Measurements from ENCODE around the gene VIP.

Gene VIP

DNA sequence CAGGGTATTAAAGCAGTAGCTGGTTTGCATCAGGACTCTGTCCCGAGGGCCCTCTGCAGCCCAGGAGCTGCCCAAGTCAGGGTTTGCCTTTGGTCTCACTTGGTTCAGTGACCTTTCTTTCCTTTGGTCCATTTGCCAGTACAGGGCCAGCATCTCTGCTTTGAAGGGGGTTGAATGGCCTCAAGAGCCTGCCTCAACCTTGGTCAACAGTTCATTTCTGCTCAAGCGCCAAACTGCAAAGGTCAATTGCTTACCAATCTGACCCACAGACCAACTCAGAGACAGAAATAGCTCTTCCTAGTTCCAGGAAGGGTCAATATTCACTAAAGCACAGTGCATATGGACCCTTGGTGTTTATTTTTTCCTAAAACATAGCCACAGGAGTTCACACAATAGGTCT is 19.4 kb downstream of the VIP start:
- Histone ChIP-seq H3F3A (ENCODE audit: insufficient read depth) (no peaks in the 10 kb centered on the region), H3K27me3 (ENCODE audit: low read length) (no peaks in the 10 kb centered on the region), H3K4me3 (ENCODE audit: insufficient read depth, low read length, poor library complexity, severe bottlenecking) (no peak overlapping the region), H3K36me3 (ENCODE audit: low read length) (no peaks in the 10 kb centered on the region), H3K9ac (ENCODE audit: low read length) (no peak overlapping the region), H3K4me2 (ENCODE audit: low read depth, low read length, poor library complexity, severe bottlenecking) (no peak overlapping the region), H3K27ac (ENCODE audit: low read depth, low read length) (no peak overlapping the region), H4K20me1 (ENCODE audit: low read depth, low read length) (no peaks in the 10 kb centered on the region), H3K9me2 (replicated peaks; ENCODE audit: insufficient read depth, low read length) (no peaks in the 10 kb centered on the region), H3K79me2 (ENCODE audit: insufficient read depth, low read length) (no peaks in the 10 kb centered on the region), H2AFZ (ENCODE audit: low read depth, low read length, severe bottlenecking) (no peak overlapping the region), H3K9me3 (ENCODE audit: insufficient read depth, low read length) (no peaks in the 10 kb centered on the region)
- no peak for TF ChIP-seq EZH2phosphoT487 (conservative IDR thresholded peaks at IDR 0.05; ENCODE audit: low read length)
- TF ChIP-seq, protein P1, sequence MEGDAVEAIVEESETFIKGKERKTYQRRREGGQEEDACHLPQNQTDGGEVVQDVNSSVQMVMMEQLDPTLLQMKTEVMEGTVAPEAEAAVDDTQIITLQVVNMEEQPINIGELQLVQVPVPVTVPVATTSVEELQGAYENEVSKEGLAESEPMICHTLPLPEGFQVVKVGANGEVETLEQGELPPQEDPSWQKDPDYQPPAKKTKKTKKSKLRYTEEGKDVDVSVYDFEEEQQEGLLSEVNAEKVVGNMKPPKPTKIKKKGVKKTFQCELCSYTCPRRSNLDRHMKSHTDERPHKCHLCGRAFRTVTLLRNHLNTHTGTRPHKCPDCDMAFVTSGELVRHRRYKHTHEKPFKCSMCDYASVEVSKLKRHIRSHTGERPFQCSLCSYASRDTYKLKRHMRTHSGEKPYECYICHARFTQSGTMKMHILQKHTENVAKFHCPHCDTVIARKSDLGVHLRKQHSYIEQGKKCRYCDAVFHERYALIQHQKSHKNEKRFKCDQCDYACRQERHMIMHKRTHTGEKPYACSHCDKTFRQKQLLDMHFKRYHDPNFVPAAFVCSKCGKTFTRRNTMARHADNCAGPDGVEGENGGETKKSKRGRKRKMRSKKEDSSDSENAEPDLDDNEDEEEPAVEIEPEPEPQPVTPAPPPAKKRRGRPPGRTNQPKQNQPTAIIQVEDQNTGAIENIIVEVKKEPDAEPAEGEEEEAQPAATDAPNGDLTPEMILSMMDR (IDR thresholded peaks at IDR 0.05; ENCODE audit: insufficient read depth, low read length, poor library complexity, severe bottlenecking): no peak

DNA sequence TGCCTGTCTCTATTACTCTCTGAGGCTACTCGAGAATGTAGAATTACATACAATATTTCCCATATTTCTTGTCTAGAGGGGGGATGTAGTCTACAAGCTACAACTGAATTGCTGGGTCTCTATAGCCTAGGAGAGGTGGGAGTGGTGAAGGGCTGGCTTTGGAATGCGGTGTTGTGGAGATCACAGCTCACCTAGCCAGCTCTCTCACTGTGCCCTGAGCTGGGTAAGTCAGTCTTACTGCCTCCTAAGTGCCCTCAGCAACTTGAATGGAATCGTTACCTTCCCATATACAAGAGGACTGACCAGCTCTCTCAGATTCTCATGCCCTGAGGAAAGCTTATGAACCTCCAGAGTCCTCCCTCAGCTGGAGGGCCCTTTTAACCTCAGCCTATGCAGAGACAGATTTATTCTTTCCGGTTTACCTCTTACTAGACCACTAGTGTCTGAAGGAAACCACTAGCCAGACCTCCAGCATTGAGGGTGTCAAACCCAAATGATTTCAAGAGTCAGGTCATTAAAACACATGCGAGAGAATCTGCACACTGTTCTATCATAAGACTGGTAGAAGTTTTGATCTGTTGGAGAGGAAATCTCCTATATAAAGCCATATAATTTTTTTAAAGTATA is 20.6 kb downstream of the VIP start:
- Histone ChIP-seq H3K9ac (ENCODE audit: low read length) (no peak overlapping the region), H3K4me2 (ENCODE audit: low read depth, low read length, poor library complexity, severe bottlenecking) (no peak overlapping the region), H3K9me2 (replicated peaks; ENCODE audit: insufficient read depth, low read length) (no peaks in the 10 kb centered on the region), H3K36me3 (ENCODE audit: low read length) (no peaks in the 10 kb centered on the region), H3F3A (ENCODE audit: insufficient read depth) (no peaks in the 10 kb centered on the region), H3K79me2 (ENCODE audit: insufficient read depth, low read length) (no peaks in the 10 kb centered on the region), H3K9me3 (ENCODE audit: insufficient read depth, low read length) (no peaks in the 10 kb centered on the region), H3K27me3 (ENCODE audit: low read length) (no peaks in the 10 kb centered on the region), H4K20me1 (ENCODE audit: low read depth, low read length) (no peaks in the 10 kb centered on the region), H3K4me3 (ENCODE audit: insufficient read depth, low read length, poor library complexity, severe bottlenecking) (no peak overlapping the region), H2AFZ (ENCODE audit: low read depth, low read length, severe bottlenecking) (no peak overlapping the region), H3K27ac (ENCODE audit: low read depth, low read length) (no peak overlapping the region)
- TF ChIP-seq, protein P1 (IDR thresholded peaks at IDR 0.05; ENCODE audit: insufficient read depth, low read length, poor library complexity, severe bottlenecking): no peak
- TF ChIP-seq EZH2phosphoT487 (conservative IDR thresholded peaks at IDR 0.05; ENCODE audit: low read length): no peak

DNA sequence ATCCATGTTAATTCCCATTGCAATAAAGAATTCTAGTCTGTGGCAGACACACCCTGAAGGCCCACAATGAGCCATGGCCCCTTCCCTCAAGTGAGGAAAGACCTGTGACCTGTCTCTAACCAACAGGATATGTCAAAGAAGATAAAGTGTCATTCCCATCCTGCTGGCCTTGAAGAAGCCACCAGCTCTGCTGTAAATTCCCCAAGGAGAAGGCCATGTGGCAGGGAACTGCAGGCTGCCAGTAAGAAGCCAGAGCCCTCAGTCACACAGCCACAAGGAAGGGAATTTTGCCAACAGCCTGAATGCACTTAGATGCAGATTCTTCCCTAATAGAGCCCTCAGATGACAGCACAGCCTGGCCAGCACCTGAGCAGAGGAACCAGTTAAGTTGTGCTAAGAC is 24.8 kb downstream of the VIP start:
- Histone ChIP-seq H3K9me3 (ENCODE audit: insufficient read depth, low read length) (no peaks in the 10 kb centered on the region), H3F3A (ENCODE audit: insufficient read depth) (no peaks in the 10 kb centered on the region), H3K27ac (ENCODE audit: low read depth, low read length) (no peak overlapping the region), H4K20me1 (ENCODE audit: low read depth, low read length) (no peaks in the 10 kb centered on the region), H3K9me2 (replicated peaks; ENCODE audit: insufficient read depth, low read length) (no peaks in the 10 kb centered on the region), H3K9ac (ENCODE audit: low read length) (no peak overlapping the region), H2AFZ (ENCODE audit: low read depth, low read length, severe bottlenecking) (no peak overlapping the region), H3K4me2 (ENCODE audit: low read depth, low read length, poor library complexity, severe bottlenecking) (no peak overlapping the region), H3K27me3 (ENCODE audit: low read length) (no peaks in the 10 kb centered on the region), H3K4me3 (ENCODE audit: insufficient read depth, low read length, poor library complexity, severe bottlenecking) (no peak overlapping the region), H3K79me2 (ENCODE audit: insufficient read depth, low read length) (no peaks in the 10 kb centered on the region), H3K36me3 (ENCODE audit: low read length) (no peaks in the 10 kb centered on the region)
- TF ChIP-seq EZH2phosphoT487 (conservative IDR thresholded peaks at IDR 0.05; ENCODE audit: low read length): no peak
- TF ChIP-seq, protein P1 (IDR thresholded peaks at IDR 0.05; ENCODE audit: insufficient read depth, low read length, poor library complexity, severe bottlenecking): no peak

All from SU-DHL-6 (cell line).